Measurements from ENCODE around the gene OR7C1. TPM values are rescaled to one million over a fixed set of nuclear protein-coding genes. Genes with fewer than 3 reads are reported as not detected.

The OR7C1 gene
- under 1 TPM in 2 of 4 donors, not detected in 2; 0.06 TPM for total RNA-seq

DNA sequence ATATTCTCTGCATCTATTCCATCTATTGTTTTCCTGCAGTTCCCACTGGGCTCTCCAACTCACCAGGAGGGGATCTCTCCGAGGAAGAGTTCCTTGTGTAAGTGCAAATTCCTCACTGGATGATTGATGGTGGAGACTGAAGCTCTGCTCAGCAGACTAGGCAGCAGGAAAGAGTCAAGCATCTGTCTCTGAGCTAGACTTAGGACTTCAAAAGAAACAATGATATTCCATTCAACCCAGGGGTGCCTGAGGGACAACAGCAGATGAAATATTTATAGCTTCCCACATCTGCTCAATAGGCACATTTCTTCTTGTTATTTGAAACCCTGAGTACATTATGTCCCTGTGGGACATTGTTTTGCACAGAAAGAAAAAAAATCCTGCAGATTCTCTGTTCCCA is at the start of gene OR7C1, which contains the start of gene OR7A5:
TSS of gene OR7C1 (minus strand) at position 175 of the 400 bp plus-strand sequence. CDS start 35,049 bp downstream, outside the sequence.
TSS of gene OR7A5 (minus strand) at position 175 of the 400 bp plus-strand sequence. CDS start 6,944 bp downstream, outside the sequence.
- intact Hi-C loops (cut with DNase I), result no loop called here
- WGBS, result 43% methylated on average over 1 of the region's 1 CpG
- peaks cover 0 to 7% (median 0%) of the 10 kb centered on the region in 4 donors for H3K27me3 ChIP-seq
- no peak within 1 kb of the TSS for H3K27ac ChIP-seq (replicated peaks in 1 of 4)
- no peak for DNase-seq (ENCODE audit: extremely low spot score)
- H3K4me1 ChIP-seq, result no peaks in the 10 kb centered on the region
- H3K36me3 ChIP-seq, result no peaks in the 10 kb centered on the region
- H3K9me3 ChIP-seq, result peaks cover 0 to 10% (median 0%) of the 10 kb centered on the region in 4 donors
- no peak for TF ChIP-seq POLR2A (IDR thresholded peaks at IDR 0.05; ENCODE audit: low read depth)
- no peak within 1 kb of the TSS for H3K4me3 ChIP-seq

DNA sequence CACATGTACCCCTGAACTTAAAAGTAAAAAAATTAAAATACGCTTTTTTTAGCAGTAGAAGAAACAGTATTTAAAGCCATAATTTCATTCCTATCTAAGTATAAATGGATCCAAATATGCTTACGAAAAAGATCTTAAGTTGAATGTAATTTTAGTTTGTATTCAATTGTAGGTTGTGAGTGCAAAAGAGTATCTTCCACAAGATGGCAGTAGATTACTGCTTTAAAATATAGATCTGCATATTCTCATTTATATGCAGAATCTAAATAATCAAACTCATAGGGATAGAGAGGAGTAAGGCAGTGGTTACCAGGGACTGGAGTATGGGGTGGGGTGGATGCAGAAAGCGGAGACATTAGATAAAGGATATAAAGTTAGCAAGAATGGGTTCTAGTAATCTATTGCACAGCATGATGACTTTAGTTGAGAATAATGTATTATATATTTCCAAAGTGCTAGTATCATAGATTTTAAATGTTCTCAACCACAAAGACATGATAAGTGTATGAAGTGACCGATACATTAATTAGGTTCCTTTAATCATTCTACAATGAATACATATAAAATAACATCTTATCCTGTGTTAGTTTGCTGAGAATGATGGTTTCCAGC is 36.7 kb upstream of the OR7C1 start:
- H3K4me3 ChIP-seq, result no peak overlapping the region
- peaks cover 0 to 23% (median 0%) of the 10 kb centered on the region in 4 donors for H3K27me3 ChIP-seq
- no peaks in the 10 kb centered on the region for H3K4me1 ChIP-seq
- TF ChIP-seq EP300 (IDR thresholded peaks at IDR 0.05) (no peak), POLR2AphosphoS5 (IDR thresholded peaks at IDR 0.05) (no peak), POLR2A (IDR thresholded peaks at IDR 0.05; ENCODE audit: low read depth) (no peak), CTCF (IDR thresholded peaks at IDR 0.05) (peak in 2 of 3 experiments; percentile 14 to 25)
- H3K27ac ChIP-seq (replicated peaks in 1 of 4), result no peak overlapping the region
- H3K36me3 ChIP-seq, result no peaks in the 10 kb centered on the region
- DNase-seq (ENCODE audit: extremely low spot score), result no peak
- 76% methylated on average over 4 of the region's 4 CpGs for WGBS
- intact Hi-C loops (cut with DNase I), result no loop called here
- peaks cover 0 to 5% (median 0%) of the 10 kb centered on the region in 4 donors for H3K9me3 ChIP-seq

- WGBS, result 80% methylated on average over 5 of the region's 5 CpGs
- TF ChIP-seq EP300 (IDR thresholded peaks at IDR 0.05) (no peak), POLR2AphosphoS5 (IDR thresholded peaks at IDR 0.05) (no peak), POLR2A (IDR thresholded peaks at IDR 0.05; ENCODE audit: low read depth) (no peak), CTCF (IDR thresholded peaks at IDR 0.05) (no peak)
- DNase-seq (ENCODE audit: extremely low spot score), result no peak
Measured at GRCh38 chr19:14868497-14868896, 33.5 kb upstream of the OR7C1 start.

DNA sequence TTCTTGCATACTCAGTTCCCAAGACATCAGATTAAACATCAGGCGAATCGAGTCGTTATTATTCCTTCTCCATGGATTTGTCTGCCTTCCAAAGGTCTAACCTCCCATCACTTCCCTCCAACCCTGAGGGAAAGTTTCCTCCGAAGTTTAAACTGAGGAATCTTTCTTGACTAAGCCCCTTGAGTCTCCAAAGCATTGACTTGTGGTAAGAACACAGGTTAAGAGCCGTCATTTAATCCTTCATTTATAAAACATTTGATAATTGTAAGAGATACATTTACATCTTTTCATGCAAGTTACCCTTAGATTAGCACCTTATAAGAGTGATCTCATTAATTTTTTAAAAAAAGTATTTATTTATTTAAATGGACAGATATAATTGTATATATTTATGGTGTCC is 13.8 kb upstream of the OR7C1 start, which contains the start of gene OR7A10:
TSS of gene OR7A10 (minus strand) at position 101 of the 400 bp plus-strand sequence. CDS start 7,045 bp downstream, outside the sequence.
- no peaks in the 10 kb centered on the region for H3K36me3 ChIP-seq
- no peak for TF ChIP-seq POLR2A (IDR thresholded peaks at IDR 0.05; ENCODE audit: low read depth)
- TF ChIP-seq CTCF (IDR thresholded peaks at IDR 0.05), result no peak
- no peak for TF ChIP-seq POLR2AphosphoS5 (IDR thresholded peaks at IDR 0.05)
- no peak for TF ChIP-seq EP300 (IDR thresholded peaks at IDR 0.05)
- H3K27ac ChIP-seq (replicated peaks in 1 of 4), result no peak within 1 kb of the TSS
- peaks cover 0 to 29% (median 0%) of the 10 kb centered on the region in 4 donors for H3K27me3 ChIP-seq
- WGBS, result 60% methylated on average over 5 of the region's 5 CpGs
- no peak for DNase-seq (ENCODE audit: extremely low spot score)
- no peaks in the 10 kb centered on the region for H3K9me3 ChIP-seq
- no peaks in the 10 kb centered on the region for H3K4me1 ChIP-seq
- no peak within 1 kb of the TSS for H3K4me3 ChIP-seq
- intact Hi-C loops (cut with DNase I), result no loop called here

More at GRCh38 chr19:14868497-14868896, 33.5 kb upstream of the OR7C1 start:
- peaks cover 0 to 5% (median 0%) of the 10 kb centered on the region in 4 donors for H3K9me3 ChIP-seq
- no peaks in the 10 kb centered on the region for H3K4me1 ChIP-seq
- no peaks in the 10 kb centered on the region for H3K36me3 ChIP-seq
- no peak overlapping the region for H3K27ac ChIP-seq (replicated peaks in 1 of 4)
- intact Hi-C loops (cut with DNase I), result no loop called here
- H3K4me3 ChIP-seq, result no peak overlapping the region
- peaks cover 0 to 24% (median 0%) of the 10 kb centered on the region in 4 donors for H3K27me3 ChIP-seq

GRCh38 chr19:14843578-14843977 is 8.6 kb upstream of the OR7C1 start:
- TF ChIP-seq EP300 (IDR thresholded peaks at IDR 0.05) (no peak), POLR2AphosphoS5 (IDR thresholded peaks at IDR 0.05) (no peak), POLR2A (IDR thresholded peaks at IDR 0.05; ENCODE audit: low read depth) (no peak), CTCF (IDR thresholded peaks at IDR 0.05) (no peak)
- peaks cover 0 to 27% (median 0%) of the 10 kb centered on the region in 4 donors for H3K27me3 ChIP-seq
- no peaks in the 10 kb centered on the region for H3K36me3 ChIP-seq
- DNase-seq (ENCODE audit: extremely low spot score), result no peak
- no peak overlapping the region for H3K4me3 ChIP-seq
- H3K4me1 ChIP-seq, result no peaks in the 10 kb centered on the region
- intact Hi-C loops (cut with DNase I), result no loop called here
- H3K9me3 ChIP-seq, result peaks cover 0 to 10% (median 0%) of the 10 kb centered on the region in 4 donors
- 36% methylated on average over 6 of the region's 6 CpGs for WGBS
- H3K27ac ChIP-seq (replicated peaks in 1 of 4), result no peak overlapping the region

Data from esophagus muscularis mucosa (tissue), 4 donors.